H7 (cell line): Measurements from ENCODE around the gene PLSCR3. TPM values are rescaled to one million over a fixed set of nuclear protein-coding genes. Genes with fewer than 3 reads are reported as not detected.

ENCODE experiments used
- DNase-seq: peaks from one replicate; pipeline ENCODE4 v3.0.0; 2012
- H3K27me3 ChIP-seq: 2 replicates; pipeline ENCODE4 v1.6.0; 2011; ENCODE audit warnings: mild to moderate bottlenecking, low read length; ENCODE audit not compliant: control insufficient read depth, insufficient read depth
- H3K36me3 ChIP-seq: replicated peaks from 2 replicates; pipeline ENCODE4 v1.5.1; 2011; ENCODE audit warnings: low read length; ENCODE audit not compliant: control insufficient read depth, insufficient read depth
- H3K4me3 ChIP-seq: 2 replicates; pipeline ENCODE4 v1.5.1; 2011; ENCODE audit warnings: low read depth, mild to moderate bottlenecking, control low read depth, low read length, moderate library complexity; ENCODE audit not compliant: insufficient read depth
- total RNA-seq: library from RNA; depleted of rRNA; stranded (reverse); fragments of >200 nt; shearing (Covaris generic); gene quantifications from 2 replicates; pipeline ENCODE4 v1.2.3, GENCODE V29; 2014

PLSCR3 gene
- total RNA-seq, 1 experiment from 2014 or later: 27.8 TPM

- peaks cover 11% of the 10 kb centered on the region for H3K27me3 ChIP-seq
- peaks cover 11% of the 10 kb centered on the region for H3K36me3 ChIP-seq
- peak overlapping the region; percentile 82 for H3K4me3 ChIP-seq
- DNase-seq: peak; percentile 79
These were observed 12.0 kb upstream of the PLSCR3 start for GRCh38 chr17:7406235-7406825.

GRCh38 chr17:7405350-7406234, 11.3 kb upstream of the PLSCR3 start:
- DNase-seq: peak; percentile 89
- Histone ChIP-seq H3K27me3 (peaks cover 11% of the 10 kb centered on the region), H3K4me3 (peak overlapping the region; percentile 82), H3K36me3 (peaks cover 13% of the 10 kb centered on the region)

- peak; percentile 95 for DNase-seq
- Histone ChIP-seq H3K27me3 (peaks cover 11% of the 10 kb centered on the region), H3K36me3 (peaks cover 9% of the 10 kb centered on the region), H3K4me3 (peak overlapping the region; percentile 82)
These were observed 10.5 kb upstream of the PLSCR3 start for GRCh38 chr17:7404737-7405349.

- Histone ChIP-seq H3K4me3 (peak within 1 kb of the TSS; percentile 87), H3K27me3 (peaks cover 11% of the 10 kb centered on the region), H3K36me3 (peaks cover 5% of the 10 kb centered on the region)
- DNase-seq: peak; percentile 96
These were observed 9.8 kb upstream of the PLSCR3 start, which contains the start of gene TMEM256 for GRCh38 chr17:7403977-7404736. TMEM256 (minus strand) TSS chr17:7404097; CDS start chr17:7404084, 13 bp downstream.

GRCh38 chr17:7403727-7403976, 9.3 kb upstream of the PLSCR3 start:
- peak; percentile 91 for DNase-seq
- H3K27me3 ChIP-seq: peaks cover 7% of the 10 kb centered on the region
- peaks cover 4% of the 10 kb centered on the region for H3K36me3 ChIP-seq
- H3K4me3 ChIP-seq: peak overlapping the region; percentile 87

GRCh38 chr17:7403043-7403726, 8.9 kb upstream of the PLSCR3 start:
- Histone ChIP-seq H3K4me3 (peak overlapping the region; percentile 87), H3K27me3 (peaks cover 5% of the 10 kb centered on the region), H3K36me3 (peaks cover 4% of the 10 kb centered on the region)
- DNase-seq: no peak

GRCh38 chr17:7398612-7399011, 4.3 kb upstream of the PLSCR3 start:
- Histone ChIP-seq H3K4me3 (no peak overlapping the region), H3K27me3 (no peaks in the 10 kb centered on the region), H3K36me3 (peaks cover 4% of the 10 kb centered on the region)
- DNase-seq: no peak

- peaks cover 7% of the 10 kb centered on the region for H3K36me3 ChIP-seq
- DNase-seq: peak; percentile 31
- no peaks in the 10 kb centered on the region for H3K27me3 ChIP-seq
- H3K4me3 ChIP-seq: no peak overlapping the region
These were observed 1.8 kb upstream of the PLSCR3 start for GRCh38 chr17:7396147-7396546.

- peaks cover 12% of the 10 kb centered on the region for H3K36me3 ChIP-seq
These were observed 493 bp downstream of the PLSCR3 start for GRCh38 chr17:7393613-7394451.

GRCh38 chr17:7392696-7393612, 1.4 kb downstream of the PLSCR3 start:
- peak; percentile 81 for DNase-seq
- H3K4me3 ChIP-seq: peak overlapping the region; percentile 68; the same call in 1 of the 2 replicates
- peaks cover 12% of the 10 kb centered on the region for H3K36me3 ChIP-seq
- no peaks in the 10 kb centered on the region for H3K27me3 ChIP-seq

More at GRCh38 chr17:7393613-7394451, 493 bp downstream of the PLSCR3 start:
- Histone ChIP-seq H3K4me3 (peak overlapping the region; percentile 68), H3K27me3 (no peaks in the 10 kb centered on the region)
- DNase-seq: peak; percentile 97

GRCh38 chr17:7391307-7391706, 3.0 kb downstream of the PLSCR3 start:
- Histone ChIP-seq H3K4me3 (no peak overlapping the region), H3K36me3 (peaks cover 13% of the 10 kb centered on the region), H3K27me3 (no peaks in the 10 kb centered on the region)
- DNase-seq: peak; percentile 17
